Left colon (tissue), 2 donors: ENCODE measurements around the gene KCNAB1. TPM values are rescaled to one million over a fixed set of nuclear protein-coding genes. Genes with fewer than 3 reads are reported as not detected.
"Not testable (repeated sequence)": the region's sequence is repeated elsewhere in the genome, so short reads cannot be mapped to it uniquely, and the experiment has no call there.

Experiments used
- ATAC-seq: fragments of 200-7000 bp; cut with Tn5 transposase; one replicate; pipeline ENCODE4 v1.9.1; 2020; ENCODE audit warnings: mild to moderate bottlenecking, moderate library complexity
- DNase-seq, 2 donors: peaks; one replicate each; pipeline ENCODE4 v3.0.0-alpha.2; 2020
- intact Hi-C, 2 donors: fragments of 100-400 bp; cut with DNase I in 1 of 2; cut with micrococcal nuclease in 1 of 2; formaldehyde crosslinking; loops; one replicate each; pipeline versions ENCODE4 v1.11.2 to v1.14.0; 2022; cut with DNase I, micrococcal nuclease
- total RNA-seq, 2 donors: library from RNA; stranded (reverse); fragmentation: NEBNext Ultra II Directional; extraction: Animal tissue kit (Norgen Biotek cat#: 25700); gene quantifications; one replicate each; pipeline ENCODE4 v1.2.1, GENCODE V29; 2021
- donor health status: DM: no; HTN: no; CAD: no.
- donor health status: DM: yes; HTN: yes; CAD: no.

Gene KCNAB1
- total RNA-seq, 2 donors from 2014 or later: 0.70 to 3.3 TPM

DNA sequence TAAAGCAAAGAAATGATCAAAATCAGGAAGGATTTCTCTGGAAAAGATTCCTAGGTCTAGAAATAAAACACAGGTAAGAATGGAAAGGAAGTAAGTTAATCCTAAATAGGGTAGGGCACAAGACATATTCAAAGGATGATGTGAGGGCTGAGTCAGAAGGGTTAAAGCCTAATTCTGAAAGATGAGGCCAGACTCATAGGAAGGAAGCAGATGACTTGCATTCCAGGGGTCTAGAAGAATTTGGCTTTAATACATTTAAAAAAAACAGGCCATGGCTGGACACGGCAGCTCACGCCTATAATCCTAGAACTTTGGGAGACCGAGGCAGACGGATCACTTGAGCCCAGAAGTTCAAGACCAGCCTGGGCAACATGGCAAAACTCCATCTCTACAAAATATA lies 431.4 kb downstream of the KCNAB1 start:
- DNase-seq (no peak), ATAC-seq (no peak)
- intact Hi-C loops: loop anchor here (5.0 to 10.0 kb wide), 4 partner anchors 123 to 583 kb away; partner anchors contain the start of genes LEKR1 (in 1 of the 2) and TIPARP (in 1 of the 2)

DNA sequence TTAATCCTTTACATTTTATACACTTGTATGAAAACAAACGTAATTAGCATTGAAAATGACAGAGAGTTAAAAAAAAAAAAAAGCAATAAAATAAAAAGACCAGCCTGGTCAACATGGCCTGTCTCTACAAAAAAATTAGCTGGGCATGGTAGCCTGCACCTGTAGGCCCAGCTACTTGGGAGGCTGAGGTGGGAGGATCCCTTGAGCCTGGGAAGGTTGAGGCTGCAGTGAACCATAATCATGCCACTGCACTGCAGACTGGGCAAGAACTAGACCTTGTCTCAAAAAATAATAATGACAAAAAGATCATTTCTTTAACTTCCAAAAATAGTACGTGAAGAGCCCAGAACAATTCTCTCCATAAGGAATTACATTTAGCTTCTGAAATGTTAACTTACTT lies 432.6 kb downstream of the KCNAB1 start:
- no peak for DNase-seq
- intact Hi-C loops: loop anchor here (5.0 to 10.0 kb wide), 4 partner anchors 122 to 582 kb away; partner anchors contain the start of genes LEKR1 (in 1 of the 2) and TIPARP (in 1 of the 2)
- no peak for ATAC-seq

DNA sequence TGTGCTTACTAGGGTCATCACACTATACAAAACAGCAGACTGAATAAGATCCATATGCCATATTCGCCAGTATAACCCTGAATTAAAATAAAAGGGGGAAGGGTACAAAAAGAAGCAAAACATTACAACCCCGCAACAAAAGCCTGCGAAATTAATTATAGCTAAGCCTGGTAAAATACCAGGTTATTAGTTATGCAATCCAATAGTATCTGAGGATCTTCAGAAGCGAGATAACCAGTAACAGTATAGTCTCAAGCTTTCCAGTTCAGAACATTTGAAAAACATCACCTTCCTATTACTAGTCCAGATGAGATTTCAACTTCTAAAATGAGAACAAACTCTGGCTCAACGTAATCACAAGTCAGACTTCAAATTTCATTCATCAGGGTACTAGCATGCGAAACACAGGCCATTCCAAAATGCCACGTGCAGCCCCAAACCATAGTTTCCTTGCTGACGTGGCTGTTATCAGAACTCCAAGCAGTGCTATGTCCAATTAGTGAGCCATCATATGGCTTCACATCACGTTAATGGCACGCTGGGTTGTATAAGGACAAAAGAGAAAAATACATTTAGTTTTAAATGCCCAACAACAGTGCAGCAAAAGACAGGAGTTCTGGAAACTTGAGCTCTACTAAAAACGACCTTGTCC lies 433.5 kb downstream of the KCNAB1 start:
- DNase-seq (no peak), ATAC-seq (no peak)
- intact Hi-C loops: loop anchor here (5.0 to 10.0 kb wide), 4 partner anchors 121 to 581 kb away; partner anchors contain the start of genes LEKR1 (in 1 of the 2) and TIPARP (in 1 of the 2)

DNA sequence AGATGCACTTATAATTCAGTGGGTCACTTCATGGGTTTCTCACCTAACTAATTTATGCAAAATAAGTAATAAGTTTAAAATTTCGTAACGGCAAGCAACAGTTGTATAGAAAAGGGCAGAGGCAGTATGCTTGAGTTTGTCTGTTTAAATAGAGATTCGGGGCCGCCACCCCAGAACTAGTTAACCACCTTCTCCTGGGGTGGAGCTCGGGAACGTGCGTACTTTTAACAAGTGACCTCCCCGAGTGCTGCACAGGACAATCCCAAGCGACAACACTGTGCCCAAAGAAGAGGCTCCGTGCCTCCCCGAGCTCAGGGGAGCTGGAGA lies 434.1 kb downstream of the KCNAB1 start:
- intact Hi-C loops: loop anchor here (5.0 to 10.0 kb wide), 4 partner anchors 120 to 580 kb away; partner anchors contain the start of genes LEKR1 (in 1 of the 2) and TIPARP (in 1 of the 2)
- DNase-seq (peak in 1 of 2 donors; percentile 36), ATAC-seq (no peak)

DNA sequence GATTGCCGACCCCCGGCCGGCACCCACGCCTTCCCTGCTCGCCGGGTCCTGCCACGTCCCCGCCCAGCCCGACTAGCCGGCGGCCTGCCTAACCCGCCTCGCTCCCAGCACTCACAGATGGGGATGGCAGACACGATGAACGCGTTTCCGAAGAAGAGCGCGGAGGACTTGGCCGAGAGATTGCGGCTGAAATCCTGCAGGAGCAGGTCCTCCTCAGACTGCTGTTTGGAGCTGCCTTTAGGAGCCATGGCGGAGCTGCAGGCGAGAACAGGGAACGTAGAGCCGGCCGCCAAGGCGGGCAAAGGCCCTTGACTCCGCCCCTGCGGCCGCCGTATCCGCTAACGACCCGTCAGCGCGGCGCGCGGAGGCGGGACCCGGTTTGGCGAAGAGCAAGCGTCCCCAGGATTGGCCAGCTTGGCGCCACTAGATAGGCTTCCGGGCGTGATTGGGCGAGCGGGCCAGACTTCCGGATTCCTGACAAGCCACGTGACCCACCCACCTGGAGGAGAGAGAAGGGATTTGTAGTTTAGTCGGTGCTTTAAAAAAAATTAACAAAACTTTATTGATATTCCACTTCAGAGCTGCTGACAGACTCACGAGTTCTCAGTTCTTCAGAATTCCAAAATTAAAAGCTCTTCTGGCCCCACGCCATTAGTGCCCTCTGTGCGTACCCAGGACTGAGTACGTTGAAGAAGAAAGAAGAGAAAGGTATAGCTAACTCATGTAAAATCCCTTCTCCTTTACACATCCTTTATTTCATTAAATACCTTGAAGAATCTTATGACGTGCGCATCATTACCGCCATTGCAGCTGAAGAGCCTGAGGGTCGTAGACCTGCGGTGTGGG lies 434.7 kb downstream of the KCNAB1 start, which contains the start of gene SSR3:
Gene SSR3, minus strand, starts transcription at position 276 of the 846 bp plus-strand sequence. Its CDS starts 28 bp downstream, at position 248.
- DNase-seq (peak; percentile 99), ATAC-seq (peak; percentile 100)
- intact Hi-C loops: loop anchor here (5.0 to 10.0 kb wide), 4 partner anchors 120 to 580 kb away; partner anchors contain the start of genes LEKR1 (in 1 of the 2) and TIPARP (in 1 of the 2)

DNA sequence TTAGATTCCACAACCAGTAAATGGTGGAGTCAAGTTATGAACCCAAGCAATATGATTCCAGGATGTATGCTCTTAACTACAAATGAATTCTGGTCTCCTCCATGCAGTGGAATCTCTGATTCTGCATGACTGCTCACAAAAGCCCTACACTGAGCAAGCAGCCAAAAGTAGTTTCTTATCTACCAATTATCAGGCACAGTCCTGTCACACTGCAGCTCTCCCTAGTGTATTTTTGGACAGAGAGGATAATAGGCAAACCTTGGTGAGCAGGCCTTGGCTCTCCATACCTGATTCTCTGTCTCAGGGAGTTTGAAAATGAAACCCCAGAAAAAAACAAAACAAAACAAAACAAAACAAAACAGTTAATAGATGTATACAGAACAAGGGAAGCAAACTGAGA lies 438.0 kb downstream of the KCNAB1 start:
- intact Hi-C loops: loop anchor here in 1 of 2 donors (10.0 kb wide), 3 partner anchors 116 to 576 kb away; partner anchors contain the start of genes LEKR1 and TIPARP
- ATAC-seq: no peak
- no peak for DNase-seq

DNA sequence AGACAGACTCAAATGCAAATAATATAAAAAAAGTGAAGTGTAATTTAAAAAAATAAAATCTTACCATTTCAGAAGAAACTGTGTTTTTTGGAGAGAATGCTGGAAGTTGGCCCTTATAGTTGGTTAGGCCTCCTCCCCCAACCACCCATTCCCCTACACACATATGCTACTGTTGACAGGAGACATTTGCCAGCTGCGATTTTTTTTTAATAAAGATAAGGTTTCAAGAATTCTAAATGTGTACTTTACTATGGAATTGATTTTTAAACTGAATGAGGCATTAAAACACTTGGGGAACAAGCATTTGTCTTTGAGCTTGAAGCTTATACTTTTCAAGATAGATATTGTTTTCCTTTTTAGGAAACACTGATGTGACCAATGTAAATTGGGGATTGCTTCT lies 438.9 kb downstream of the KCNAB1 start:
- DNase-seq: no peak
- no peak for ATAC-seq
- intact Hi-C loops: loop anchor here in 1 of 2 donors (10.0 kb wide), 3 partner anchors 115 to 575 kb away; partner anchors contain the start of genes LEKR1 and TIPARP

DNA sequence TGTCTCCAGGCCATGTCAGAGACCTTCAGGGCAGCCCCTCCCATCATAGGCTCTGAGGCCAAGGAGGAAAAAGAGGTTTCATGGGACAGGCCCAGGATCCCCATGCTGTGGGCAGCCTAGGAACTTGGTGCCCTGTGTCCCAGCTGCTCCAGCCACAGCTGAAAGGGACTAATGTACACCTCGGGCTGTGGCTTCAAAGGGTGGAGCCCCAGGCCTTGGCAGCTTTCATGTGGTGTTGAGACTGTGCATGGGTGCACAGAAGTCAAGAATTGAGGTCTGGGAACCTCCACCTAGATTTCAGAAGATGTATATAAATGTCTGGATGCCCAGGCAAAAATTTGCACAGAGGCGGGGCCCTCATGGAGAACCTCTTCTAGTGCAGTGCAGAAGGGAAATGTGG lies 441.2 kb downstream of the KCNAB1 start:
- peak; percentile 31 for ATAC-seq
- DNase-seq: no peak
- intact Hi-C loops: no loop called here

DNA sequence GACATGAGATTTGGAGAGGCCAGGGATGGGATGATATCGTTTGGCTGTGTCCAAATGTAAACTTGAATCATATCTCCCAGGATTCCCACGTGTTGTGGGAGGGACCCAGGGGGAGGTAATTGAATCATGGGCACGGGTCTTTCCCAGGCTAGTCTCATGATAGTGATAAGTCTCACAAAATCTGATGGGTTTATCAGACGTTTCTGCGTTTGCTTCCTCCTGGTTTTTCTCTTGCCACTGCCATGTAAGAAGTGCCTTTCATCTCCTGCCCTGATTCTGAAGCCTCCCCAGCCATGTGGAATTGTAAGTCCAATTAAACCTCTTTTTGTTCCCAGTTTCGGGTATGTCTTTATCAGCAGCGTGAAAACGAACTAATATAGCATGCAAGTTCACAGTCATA lies 442.1 kb downstream of the KCNAB1 start:
- intact Hi-C loops, DNase-seq, ATAC-seq: not testable (repeated sequence)

DNA sequence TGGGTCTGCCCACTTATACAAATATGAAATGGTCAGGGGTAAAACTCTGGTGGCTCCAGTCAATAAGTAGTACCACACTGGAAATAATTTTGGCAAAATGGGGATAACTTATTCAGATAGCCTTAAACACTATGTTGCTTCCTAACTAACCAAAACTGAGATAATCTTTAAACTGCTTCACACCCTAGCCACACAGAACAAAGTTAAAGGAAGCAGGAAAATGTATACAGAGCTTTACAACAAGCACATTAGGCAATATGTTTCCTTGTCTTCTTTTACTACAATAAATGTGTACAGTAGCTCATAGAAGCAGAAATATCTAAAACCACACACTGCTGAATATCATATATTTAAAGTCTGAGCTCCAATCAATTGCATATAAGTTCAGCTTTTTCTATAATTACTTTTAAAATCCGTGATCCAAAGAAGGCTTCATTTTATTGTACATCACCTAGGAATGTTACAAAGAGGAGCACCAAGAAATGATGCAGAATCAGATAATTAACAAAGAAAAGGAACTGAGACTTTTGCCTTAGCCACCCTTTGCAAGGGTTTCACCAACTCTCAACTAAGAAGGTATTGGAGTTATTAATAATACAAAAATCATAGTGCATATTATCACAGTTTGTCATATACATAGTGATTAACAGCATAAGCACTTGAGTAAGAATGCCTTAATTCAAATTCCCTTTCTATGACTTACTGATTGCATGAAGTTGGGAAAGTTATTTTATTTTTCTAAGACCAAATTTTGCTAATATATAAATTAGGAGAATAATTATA lies 443.7 kb downstream of the KCNAB1 start:
- ATAC-seq (peak; percentile 96), DNase-seq (no peak)
- intact Hi-C loops: no loop called here

DNA sequence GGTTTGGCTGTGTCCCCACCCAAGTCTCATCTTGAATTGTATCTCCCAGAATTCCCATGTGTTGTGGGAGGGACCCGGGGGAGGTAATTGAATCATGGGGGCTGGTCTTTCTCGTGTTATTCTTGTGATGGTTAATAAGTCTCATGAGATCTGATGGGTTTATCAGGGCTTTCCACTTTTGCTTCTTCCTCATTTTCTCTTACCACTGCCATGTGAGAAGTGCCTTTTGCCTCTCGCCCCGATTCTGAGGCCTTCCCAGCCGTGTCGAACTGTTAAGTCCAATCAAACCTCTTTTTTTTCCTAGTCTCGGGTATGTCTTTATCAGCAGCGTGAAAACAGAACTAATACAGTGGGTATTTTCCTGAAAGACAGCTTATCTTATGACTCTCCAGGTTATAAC lies 448.6 kb downstream of the KCNAB1 start:
- ATAC-seq, DNase-seq, intact Hi-C loops: not testable (repeated sequence)

DNA sequence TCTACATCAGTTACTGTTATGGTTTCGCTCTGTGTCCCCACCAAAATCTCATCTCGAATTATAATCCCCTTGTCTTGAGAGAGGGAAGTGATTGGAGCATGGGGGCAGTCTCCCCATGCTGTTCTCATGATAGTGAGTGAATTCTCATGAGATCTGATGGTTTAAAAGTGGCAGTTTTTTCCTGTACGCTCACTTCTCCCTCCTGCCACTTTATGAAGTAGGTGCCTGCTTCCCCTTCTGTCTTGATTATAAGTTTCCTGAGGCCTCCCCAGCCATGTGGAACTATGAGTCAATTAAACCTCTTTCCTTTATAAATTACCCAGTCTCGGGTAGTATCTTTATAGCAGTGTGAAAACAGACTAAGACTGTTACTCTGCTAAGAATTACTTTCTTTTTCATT lies 449.5 kb downstream of the KCNAB1 start:
- intact Hi-C loops, ATAC-seq, DNase-seq: not testable (repeated sequence)

DNA sequence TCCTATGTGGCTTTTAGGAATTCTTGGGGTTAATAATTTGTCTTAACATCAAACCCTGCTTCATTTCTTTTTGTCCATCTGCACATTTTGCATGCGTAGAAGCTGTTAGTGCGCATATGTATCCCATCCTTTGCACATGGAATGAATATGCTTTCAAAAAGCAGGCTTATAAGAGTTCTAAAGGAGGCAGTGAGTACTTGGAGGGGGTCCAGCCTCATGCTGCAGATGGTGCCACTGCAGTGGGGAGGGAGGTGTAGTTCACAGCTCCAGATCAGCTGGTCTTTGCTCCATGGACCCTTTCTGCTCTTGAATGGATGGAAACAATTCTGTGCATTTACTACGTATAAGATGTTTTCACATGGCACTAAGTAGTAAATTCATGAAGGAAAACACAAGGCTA lies 455.3 kb downstream of the KCNAB1 start:
- DNase-seq: no peak
- intact Hi-C loops: no loop called here
- no peak for ATAC-seq

DNA sequence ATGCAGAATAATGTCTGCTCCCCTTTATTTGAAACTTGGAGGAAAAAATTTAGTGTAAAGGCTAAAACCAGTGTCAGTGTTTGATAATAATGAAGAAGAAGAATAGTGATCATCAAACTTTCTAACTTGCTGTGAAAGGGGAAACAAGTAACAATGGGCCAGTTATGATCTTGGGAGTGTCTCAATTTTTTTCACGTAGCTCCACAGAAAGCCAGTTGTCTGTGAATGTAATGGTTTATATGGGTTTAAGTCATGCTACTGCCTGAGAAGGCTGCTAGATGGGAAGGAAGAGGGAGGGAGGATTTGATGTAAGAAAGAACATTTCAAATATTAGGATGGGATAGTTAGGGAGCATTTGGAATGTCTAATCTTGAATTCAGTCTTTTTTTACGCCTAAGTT lies 455.7 kb downstream of the KCNAB1 start:
- no peak for ATAC-seq
- intact Hi-C loops: no loop called here
- no peak for DNase-seq

DNA sequence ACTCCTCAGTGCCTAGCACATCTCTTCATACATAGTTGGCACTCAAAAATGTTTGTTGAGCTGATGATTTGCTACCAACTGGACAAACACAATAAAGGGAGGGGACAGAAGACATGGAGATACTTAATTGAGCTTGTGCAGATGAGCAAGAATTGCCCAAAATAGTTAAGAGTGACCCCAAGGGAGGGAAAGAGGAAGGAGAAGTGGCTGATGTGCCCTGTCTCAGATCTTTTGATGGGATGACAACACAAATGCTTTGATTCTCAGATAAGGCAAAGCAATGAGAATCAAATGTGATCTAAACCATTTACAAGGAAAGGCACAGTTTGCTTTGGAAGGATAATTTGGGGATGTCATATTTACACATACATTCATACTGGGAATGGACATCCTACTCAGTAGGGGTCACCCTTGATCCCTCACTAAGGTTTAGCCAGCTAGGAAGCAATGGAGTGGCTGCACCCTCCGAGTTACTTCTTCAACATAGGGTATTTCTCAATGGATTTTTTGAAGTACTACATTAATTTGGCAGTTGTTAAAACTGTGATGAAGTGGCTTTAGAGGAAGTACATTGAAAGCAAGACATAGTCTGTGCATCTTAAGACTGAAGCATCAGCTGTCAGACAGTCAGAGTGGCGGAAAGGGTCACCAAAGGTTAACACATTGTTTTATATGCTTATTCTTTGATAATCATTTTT lies 456.4 kb downstream of the KCNAB1 start:
- intact Hi-C loops: no loop called here
- ATAC-seq (no peak), DNase-seq (no peak)

DNA sequence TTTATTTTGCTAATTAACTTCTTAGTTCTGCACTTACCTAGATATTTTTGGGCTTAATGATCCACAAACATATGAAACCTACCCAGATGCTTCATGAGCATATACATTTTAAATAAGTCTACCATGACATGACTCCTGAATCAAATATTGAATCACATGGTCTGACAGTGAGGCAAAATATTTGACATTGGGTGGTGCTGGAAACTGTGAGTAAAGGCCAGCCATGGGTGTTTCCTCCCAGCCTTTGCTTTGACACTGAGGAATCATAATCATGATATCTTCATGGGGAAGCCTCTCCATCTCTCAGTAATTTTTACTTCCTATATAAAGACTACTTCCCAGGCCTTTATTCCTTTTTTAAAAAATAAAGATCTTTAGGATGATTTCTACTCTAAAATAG lies 457.4 kb downstream of the KCNAB1 start:
- ATAC-seq (peak; percentile 59), DNase-seq (no peak)
- intact Hi-C loops: no loop called here

DNA sequence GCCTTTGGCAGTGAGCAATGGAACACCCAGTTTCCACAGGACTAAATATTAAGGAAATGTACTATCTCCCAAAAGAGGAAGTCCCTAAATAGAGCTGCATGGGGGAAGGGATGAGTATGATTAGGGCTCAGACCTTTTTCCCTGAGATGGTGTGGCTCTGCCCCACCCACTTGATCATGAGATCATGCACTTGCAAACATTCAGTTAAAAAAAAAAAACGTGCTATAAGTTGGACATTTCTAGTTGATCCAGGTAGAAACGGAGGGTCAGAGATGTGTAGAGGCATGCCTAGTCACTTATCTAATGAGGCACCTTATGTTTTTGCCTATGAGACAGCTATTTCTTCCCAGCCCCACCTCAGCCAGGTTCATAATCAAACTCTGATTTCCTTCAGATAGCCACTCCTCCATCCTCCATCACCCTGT lies 459.1 kb downstream of the KCNAB1 start:
- DNase-seq: no peak
- intact Hi-C loops: no loop called here

DNA sequence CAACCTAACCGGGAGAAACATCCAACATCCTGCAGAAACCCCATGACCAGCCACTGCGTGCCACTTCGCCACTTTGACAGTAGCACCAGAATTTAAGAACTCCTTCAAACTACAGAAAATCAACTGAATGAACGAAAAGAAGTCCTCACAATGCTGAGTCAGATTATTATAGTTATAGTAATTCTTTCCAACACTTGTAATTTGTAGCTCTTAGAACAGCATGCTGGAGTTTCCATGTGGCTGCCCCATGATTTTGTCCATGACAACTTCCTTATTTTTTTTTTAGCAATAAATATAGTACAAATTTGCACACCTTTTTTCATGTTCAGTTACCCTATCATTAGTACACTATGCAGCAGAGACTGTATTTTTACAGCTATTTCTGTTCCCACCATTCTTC lies 460.7 kb downstream of the KCNAB1 start:
- intact Hi-C loops: no loop called here
- no peak for ATAC-seq

More for the DNA sequence above, 459.1 kb downstream of the KCNAB1 start:
- peak; percentile 47 for ATAC-seq

More for the DNA sequence above, 460.7 kb downstream of the KCNAB1 start:
- no peak for DNase-seq
